GF-D8 (cell line): ENCODE measurements around the gene KRT36.

Experiments
- DNase-seq: peaks from one replicate; lab custom pipeline; 2025; lab: John Stamatoyannopoulos, UW

KRT36 gene

GRCh38 chr17:41489531-41489930, at the start of gene KRT36:
Gene KRT36, minus strand, starts transcription at chr17:41489910. Its CDS starts 46 bp downstream, at chr17:41489864.
- DNase-seq: no peak

GRCh38 chr17:41539071-41539492, 49.4 kb upstream of the KRT36 start:
- DNase-seq: no peak

- DNase-seq: no peak
Observed at GRCh38 chr17:41538565-41538991, 48.9 kb upstream of the KRT36 start.

GRCh38 chr17:41537990-41538389, 48.3 kb upstream of the KRT36 start:
- DNase-seq: no peak

- DNase-seq: no peak
Observed at GRCh38 chr17:41537614-41537954, 47.9 kb upstream of the KRT36 start.

GRCh38 chr17:41536741-41537613, 47.3 kb upstream of the KRT36 start:
- DNase-seq: no peak

GRCh38 chr17:41535764-41536481, 46.2 kb upstream of the KRT36 start:
- no peak for DNase-seq

- no peak for DNase-seq
Observed at GRCh38 chr17:41534899-41535546, 45.3 kb upstream of the KRT36 start.

- no peak for DNase-seq
Observed at GRCh38 chr17:41533613-41534012, 43.9 kb upstream of the KRT36 start.

- DNase-seq: no peak
Observed at GRCh38 chr17:41532947-41533570, 43.3 kb upstream of the KRT36 start.

- no peak for DNase-seq
Observed at GRCh38 chr17:41531993-41532392, 42.3 kb upstream of the KRT36 start.

GRCh38 chr17:41530062-41531048, 40.6 kb upstream of the KRT36 start:
- no peak for DNase-seq

- DNase-seq: no peak
Observed at GRCh38 chr17:41529491-41529915, 39.8 kb upstream of the KRT36 start.

GRCh38 chr17:41528959-41529353, 39.2 kb upstream of the KRT36 start:
- DNase-seq: no peak

GRCh38 chr17:41527063-41528023, 37.6 kb upstream of the KRT36 start:
- no peak for DNase-seq

GRCh38 chr17:41524261-41524660, 34.6 kb upstream of the KRT36 start:
- no peak for DNase-seq

GRCh38 chr17:41523787-41524186, 34.1 kb upstream of the KRT36 start:
- DNase-seq: no peak

GRCh38 chr17:41523225-41523593, 33.5 kb upstream of the KRT36 start:
- DNase-seq: no peak

GRCh38 chr17:41522301-41523224, 32.9 kb upstream of the KRT36 start:
- DNase-seq: no peak
